Lower leg skin (tissue), 4 donors: ENCODE measurements around the gene ATP2A1. TPM values are rescaled to one million over a fixed set of nuclear protein-coding genes. Genes with fewer than 3 reads are reported as not detected.
A peak's percentile ranks its signal among the peaks of the same experiment; 100 is the strongest.

ENCODE experiments used
- DNase-seq, 2 donors: peaks; one replicate each; pipeline ENCODE4 v3.0.0-alpha.2; 2019; ENCODE audit warnings: low spot score in 2 of 2
- H3K4me3 ChIP-seq: fragments of 200-600 bp; sonication (generic); 2 replicates; pipeline ENCODE4 v1.5.1; 2017; ENCODE audit warnings: mild to moderate bottlenecking, low read depth; ENCODE audit not compliant: poor library complexity, severe bottlenecking
- POLR2A ChIP-seq, 2 donors: fragments of 450-650 bp; IDR thresholded peaks; one replicate each; pipeline ENCODE4 v1.6.1; 2016 to 2017; ENCODE audit warnings: antibody characterized with exemption in 2 of 2, mild to moderate bottlenecking in 1 of 2, moderate library complexity in 1 of 2
- WGBS, 2 donors: methylation state at CpG; one replicate each; pipeline ENCODE4 v1.1.5; 2018; 5-methylcytosine and 5-hydroxymethylcytosine counted together
- intact Hi-C: fragments of 100-400 bp; cut with DNase I; formaldehyde crosslinking; loops from one replicate; pipeline ENCODE4 v1.15.0; 2023; ENCODE audit warnings: low total_unique reads
- total RNA-seq, 4 donors: library from RNA; depleted of rRNA; stranded (reverse); fragments of >200 nt; gene quantifications; one replicate each; pipeline ENCODE4 v1.1.0, GENCODE V29; 2016
- TF ChIP-seq, protein P1 (sequence below), 3 donors: fragments of 450-650 bp; IDR thresholded peaks; one replicate each; pipeline ENCODE4 v1.5.1; 2016; ENCODE audit warnings: antibody characterized with exemption in 3 of 3, mild to moderate bottlenecking in 3 of 3, moderate library complexity in 2 of 3

ATP2A1 gene
- total RNA-seq = under 1 TPM; 0.07 to 0.46 (median 0.21) TPM

DNA sequence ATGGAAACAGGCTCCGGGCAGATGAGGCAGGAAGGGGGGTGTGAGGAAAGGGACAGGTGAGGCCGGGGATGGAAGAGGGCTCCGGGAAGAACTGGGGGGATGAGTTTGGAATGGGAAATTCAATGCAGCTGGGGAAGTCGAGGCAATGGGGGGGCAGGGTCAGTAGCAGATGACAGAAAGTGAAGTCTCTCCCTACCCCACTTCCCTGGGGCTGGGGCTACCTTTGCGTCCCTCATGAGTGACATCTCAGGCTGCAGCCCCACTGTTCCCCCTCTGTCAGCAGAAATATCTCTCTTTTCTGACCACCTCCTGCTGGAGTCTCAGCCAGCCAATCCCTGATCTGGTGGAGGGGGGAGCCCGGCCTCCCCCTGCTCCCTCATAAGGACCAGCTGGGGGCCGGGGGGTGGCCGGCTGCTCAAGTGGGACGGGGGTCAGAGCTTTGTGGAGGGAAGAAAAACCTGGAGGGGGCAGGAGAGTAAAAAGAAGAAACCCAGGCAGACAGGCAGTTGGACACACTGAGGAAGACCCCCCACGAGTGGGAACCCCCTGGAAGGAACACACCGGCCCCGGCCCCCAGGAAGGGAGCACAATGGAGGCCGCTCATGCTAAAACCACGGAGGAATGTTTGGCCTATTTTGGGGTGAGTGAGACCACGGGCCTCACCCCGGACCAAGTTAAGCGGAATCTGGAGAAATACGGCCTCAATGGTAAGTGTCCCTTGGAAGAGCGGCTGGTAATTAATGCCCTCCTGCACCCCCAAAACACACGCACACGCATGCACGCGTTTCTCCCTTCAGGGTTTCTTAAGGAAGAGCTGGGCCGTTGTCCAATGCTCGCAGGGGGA, at the start of gene ATP2A1:
TSS of gene ATP2A1 (plus strand) at position 406 of the 844 bp plus-strand sequence. CDS start at position 590, 184 bp downstream.
- no peak for TF ChIP-seq POLR2A (IDR thresholded peaks at IDR 0.05)
- TF ChIP-seq, protein P1, sequence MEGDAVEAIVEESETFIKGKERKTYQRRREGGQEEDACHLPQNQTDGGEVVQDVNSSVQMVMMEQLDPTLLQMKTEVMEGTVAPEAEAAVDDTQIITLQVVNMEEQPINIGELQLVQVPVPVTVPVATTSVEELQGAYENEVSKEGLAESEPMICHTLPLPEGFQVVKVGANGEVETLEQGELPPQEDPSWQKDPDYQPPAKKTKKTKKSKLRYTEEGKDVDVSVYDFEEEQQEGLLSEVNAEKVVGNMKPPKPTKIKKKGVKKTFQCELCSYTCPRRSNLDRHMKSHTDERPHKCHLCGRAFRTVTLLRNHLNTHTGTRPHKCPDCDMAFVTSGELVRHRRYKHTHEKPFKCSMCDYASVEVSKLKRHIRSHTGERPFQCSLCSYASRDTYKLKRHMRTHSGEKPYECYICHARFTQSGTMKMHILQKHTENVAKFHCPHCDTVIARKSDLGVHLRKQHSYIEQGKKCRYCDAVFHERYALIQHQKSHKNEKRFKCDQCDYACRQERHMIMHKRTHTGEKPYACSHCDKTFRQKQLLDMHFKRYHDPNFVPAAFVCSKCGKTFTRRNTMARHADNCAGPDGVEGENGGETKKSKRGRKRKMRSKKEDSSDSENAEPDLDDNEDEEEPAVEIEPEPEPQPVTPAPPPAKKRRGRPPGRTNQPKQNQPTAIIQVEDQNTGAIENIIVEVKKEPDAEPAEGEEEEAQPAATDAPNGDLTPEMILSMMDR (IDR thresholded peaks at IDR 0.05) = no peak
- WGBS, 2 donors = 66 to 69% methylated on average over 25 of the region's 25 CpGs
- no peak for DNase-seq
- intact Hi-C loops = loop anchor here (5.0 kb wide), 1 partner anchor 69 kb away; no protein-coding TSS in a partner anchor
- peak within 1 kb of the TSS; percentile 38 for H3K4me3 ChIP-seq

DNA sequence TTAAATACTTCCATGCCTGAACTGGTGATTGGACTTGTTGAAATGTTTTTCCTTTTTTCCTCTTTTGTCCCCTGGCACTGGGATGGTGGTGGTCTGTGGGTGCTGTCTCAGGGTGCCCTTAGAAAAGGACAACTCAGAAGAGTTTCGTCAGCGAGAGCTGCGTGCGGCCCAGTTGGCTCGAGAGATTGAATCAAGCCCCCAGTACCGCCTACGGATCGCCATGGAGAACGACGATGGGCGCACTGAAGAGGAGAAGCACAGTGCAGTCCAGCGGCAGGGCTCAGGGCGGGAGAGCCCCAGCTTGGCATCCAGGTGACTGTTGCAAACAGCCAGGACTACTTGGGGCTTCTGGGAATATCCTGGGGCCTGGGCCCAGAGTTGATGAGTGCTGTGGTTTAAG, 48.5 kb upstream of the ATP2A1 start:
- no peak for DNase-seq
- no peak overlapping the region for H3K4me3 ChIP-seq
- intact Hi-C loops = no loop called here
- 93 to 95% methylated on average over 13 of the region's 13 CpGs for WGBS, 2 donors
- TF ChIP-seq, protein P1 (IDR thresholded peaks at IDR 0.05) = no peak
- TF ChIP-seq POLR2A (IDR thresholded peaks at IDR 0.05) = no peak

DNA sequence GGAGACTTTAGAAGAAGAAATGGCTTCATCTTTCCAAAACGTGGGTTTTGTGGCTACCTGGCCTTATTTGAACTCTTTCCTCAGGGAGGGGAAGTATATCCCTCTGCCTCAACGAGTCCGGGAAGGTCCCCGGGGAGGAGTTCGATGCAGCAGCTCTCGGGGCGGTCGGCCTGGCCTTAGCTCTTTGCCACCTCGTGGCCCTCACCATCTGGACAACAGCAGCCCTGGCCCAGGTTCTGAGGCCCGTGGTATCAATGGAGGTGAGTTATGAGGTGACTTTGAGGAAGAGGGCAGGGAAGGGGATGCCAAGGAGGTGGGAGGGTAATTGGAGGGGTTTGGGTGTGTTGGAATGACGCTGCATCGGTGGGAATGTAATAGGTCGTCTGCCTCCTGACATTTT, 47.8 kb upstream of the ATP2A1 start:
- WGBS, 2 donors = 89 to 91% methylated on average over 13 of the region's 13 CpGs
- DNase-seq = no peak
- intact Hi-C loops = no loop called here
- H3K4me3 ChIP-seq = no peak overlapping the region
- TF ChIP-seq, protein P1 (IDR thresholded peaks at IDR 0.05) = no peak
- TF ChIP-seq POLR2A (IDR thresholded peaks at IDR 0.05) = no peak

DNA sequence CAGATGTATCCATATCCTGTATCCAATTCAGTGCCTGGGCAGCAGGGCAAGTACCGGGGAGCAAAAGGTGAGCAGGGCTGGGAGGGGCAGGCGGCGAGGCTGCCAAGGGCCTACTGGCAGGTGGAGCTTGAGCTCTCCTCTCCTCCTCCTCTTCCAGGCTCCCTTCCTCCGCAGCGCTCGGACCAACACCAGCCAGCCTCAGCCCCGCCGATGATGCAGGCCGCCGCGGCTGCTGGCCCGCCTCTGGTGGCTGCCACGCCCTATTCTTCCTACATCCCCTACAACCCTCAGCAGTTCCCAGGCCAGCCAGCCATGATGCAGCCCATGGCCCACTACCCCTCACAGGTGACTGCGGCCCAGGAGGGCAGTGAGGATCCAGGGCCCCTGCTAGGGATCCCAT, 43.9 kb upstream of the ATP2A1 start:
- TF ChIP-seq, protein P1 (IDR thresholded peaks at IDR 0.05) = no peak
- no peak for TF ChIP-seq POLR2A (IDR thresholded peaks at IDR 0.05)
- intact Hi-C loops = no loop called here
- 80 to 92% methylated on average over 13 to 14 of the region's 14 CpGs for WGBS, 2 donors
- no peak overlapping the region for H3K4me3 ChIP-seq
- no peak for DNase-seq

DNA sequence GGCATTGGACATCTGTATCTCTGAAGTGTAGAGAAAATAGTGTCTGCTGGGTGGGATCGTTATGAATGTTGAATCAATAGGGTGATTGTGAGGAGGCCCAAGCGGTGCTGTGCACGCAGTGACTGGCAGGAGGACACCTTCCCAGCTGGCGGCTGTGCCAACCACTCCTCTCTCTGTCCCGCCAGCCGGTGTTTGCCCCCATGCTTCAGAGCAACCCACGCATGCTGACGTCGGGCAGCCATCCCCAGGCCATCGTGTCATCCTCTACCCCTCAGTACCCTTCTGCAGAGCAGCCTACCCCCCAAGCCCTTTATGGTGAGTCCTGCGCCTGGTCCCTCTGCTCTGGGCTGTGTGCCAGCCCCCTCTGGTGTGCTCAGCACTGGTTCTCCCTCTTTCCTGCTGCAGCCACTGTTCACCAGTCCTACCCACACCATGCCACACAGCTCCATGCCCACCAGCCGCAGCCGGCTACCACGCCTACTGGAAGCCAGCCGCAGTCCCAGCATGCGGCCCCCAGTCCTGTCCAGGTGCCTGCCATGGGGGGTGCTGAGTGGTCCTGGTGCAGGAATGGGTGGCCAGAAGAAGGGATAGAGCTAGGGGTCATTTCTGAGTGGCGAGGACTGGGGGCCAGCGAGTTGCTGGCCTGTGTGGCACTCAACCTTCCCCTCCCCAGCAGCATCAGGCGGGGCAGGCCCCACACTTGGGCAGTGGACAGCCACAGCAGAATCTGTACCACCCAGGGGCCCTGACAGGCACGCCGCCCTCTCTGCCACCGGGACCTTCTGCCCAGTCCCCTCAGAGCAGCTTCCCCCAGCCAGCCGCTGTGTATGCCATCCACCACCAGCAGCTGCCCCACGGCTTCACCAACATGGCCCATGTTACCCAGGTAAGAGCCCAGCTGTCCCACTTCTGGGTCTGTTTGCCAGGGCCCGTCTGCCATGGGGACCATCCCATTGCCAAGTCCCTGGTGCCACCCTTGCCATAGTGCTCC, 43.1 kb upstream of the ATP2A1 start:
- TF ChIP-seq, protein P1 (IDR thresholded peaks at IDR 0.05) = no peak
- TF ChIP-seq POLR2A (IDR thresholded peaks at IDR 0.05) = no peak
- WGBS, 2 donors = 89 to 93% methylated on average over 24 to 25 of the region's 25 CpGs
- intact Hi-C loops = no loop called here

More for the DNA sequence above, 43.1 kb upstream of the ATP2A1 start:
- H3K4me3 ChIP-seq = no peak overlapping the region
- no peak for DNase-seq
